GM19468 (cell line): ENCODE results near the gene CALML3.

Source experiments
- ATAC-seq: cut with Tn5 transposase; IDR thresholded peaks from one replicate; pipeline ENCODE4 v1.9.1; 2021; ENCODE audit warnings: mild to moderate bottlenecking, moderate library complexity, moderate number of reproducible peaks; ENCODE audit not compliant: unreplicated experiment; ENCODE audit errors: extremely low read depth

Gene CALML3

DNA sequence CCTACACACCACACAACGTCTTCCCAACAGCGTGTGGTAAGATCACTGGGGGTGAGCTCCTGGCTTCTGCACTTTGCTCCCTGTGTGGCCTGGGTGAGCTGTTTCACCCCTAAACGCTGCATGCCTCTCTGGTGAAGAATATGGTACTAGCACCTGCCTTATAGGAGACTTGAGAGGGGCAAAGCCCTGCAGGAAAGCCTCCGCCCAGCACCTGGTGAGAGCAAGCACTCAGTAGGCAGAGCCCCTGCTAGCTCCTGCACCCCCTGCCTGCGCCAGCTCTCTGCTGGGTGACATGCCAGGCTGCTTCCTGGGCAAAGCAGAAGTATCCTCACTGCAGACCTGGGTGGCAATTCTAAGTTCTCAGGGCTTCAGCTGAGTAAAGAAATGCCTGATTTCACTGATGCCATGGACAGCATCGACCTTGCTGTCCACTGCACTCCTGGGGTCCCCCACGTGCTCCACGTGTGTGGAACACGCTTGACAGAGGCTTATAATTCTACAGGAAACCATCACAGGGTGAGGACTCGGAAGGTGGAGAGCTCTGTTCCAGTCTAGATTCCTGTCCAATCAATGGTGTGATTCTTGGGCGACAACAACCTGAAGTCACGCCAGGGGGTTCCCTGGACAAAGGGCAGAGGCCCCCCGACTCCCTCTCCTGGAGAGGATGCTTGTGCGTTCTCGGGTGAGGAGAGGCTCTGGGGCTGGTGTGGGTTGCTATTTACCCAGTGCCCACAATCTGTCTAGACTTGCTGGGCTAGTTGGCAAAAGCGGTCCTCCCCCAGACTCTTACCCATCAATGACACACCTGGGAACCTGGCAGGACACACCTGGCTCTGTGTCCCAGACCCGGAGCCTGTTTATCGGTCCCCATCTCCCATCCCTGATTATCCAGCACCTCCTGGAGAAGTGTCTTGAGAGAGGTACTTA lies 20.4 kb upstream of the CALML3 start:
- ATAC-seq, result no peak

DNA sequence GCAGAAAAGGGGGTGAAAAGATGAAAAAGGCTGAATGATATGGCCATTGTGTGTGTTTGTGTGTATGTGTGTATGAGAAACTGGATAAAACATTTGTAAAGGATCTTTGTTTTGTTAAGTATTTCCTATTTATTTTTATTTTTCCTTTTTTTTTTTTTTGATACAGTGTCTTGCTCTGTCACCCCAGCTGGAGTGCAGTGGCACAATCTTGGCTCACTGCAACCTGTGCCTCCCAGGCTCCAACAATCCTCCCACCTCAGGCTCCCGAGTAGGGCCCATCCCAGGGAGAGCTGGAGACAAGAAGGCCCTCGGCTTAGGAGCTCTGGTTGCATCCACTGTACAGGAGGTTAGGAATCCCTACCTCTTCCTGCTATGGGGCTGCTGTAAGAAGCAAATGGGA lies 18.5 kb upstream of the CALML3 start:
- ATAC-seq, result no peak

DNA sequence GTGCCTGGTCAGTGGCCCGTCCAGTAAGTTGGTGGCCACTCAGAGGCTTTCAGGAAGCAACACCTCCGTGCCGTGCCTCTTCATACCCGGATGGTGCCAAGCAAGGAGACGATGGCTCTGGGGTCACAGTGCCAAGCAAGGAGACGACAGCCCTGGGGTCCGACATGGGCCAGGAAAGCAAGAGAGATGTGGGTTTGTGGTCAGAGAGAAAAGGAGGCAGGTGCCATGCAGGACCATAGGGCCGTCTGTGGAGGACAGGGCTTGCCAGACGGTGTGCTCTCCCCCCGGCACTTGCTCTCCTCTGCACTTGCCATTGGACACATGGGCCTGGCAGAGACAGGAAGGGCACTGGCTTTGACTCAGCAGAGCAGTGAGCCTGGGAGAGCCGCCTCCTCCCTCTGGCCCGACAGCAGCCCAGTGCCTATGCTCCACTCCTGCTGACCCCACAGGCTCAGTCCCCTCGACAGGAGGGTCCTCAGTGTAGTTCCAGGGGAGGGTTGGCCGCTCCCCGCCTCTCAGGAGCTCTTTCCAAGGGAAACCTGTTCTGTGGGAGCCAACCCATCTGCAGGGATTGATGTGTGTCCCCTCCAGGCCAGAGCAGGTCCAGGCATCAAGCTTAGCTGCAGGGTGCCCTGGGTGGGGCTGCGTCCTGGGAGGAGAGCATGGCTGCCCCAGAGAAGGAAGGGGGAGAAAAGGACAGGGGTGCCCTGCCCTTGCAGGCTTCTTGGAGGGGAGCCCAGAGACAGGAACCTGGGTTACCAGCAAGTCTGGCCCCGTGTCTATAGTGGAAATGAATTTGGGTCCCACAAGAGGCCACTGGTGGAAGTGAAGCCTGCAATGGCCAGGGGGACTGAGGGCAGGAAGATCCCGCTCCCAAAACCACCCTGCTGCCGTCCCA lies 17.8 kb upstream of the CALML3 start:
- no peak for ATAC-seq

GRCh38 chr10:5507649-5508131 lies 17.1 kb upstream of the CALML3 start:
- ATAC-seq, result no peak

- no peak for ATAC-seq
Observed at GRCh38 chr10:5508161-5508604, 16.6 kb upstream of the CALML3 start.

DNA sequence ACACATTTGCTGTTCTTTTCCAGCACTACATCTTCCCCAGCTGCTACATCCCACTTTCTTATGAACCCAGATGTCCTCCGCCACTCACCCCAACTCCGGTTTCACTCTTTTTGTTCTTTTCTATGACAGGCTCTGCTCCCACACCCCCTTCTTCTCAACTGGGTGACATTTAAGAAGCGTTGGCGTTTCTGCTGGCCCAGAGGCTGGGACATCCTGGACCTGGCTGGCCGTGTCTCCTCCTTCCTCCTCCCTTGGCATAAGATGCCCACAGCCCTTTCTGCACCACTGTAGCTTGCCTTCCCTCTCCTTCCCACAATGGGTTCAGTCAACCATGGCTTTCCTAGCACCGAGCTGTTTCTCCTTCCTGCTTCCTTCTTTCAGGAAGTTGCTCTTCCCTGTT lies 16.0 kb upstream of the CALML3 start:
- no peak for ATAC-seq

GRCh38 chr10:5509236-5509635 lies 15.5 kb upstream of the CALML3 start:
- ATAC-seq, result no peak

GRCh38 chr10:5509691-5510090 lies 15.1 kb upstream of the CALML3 start:
- ATAC-seq, result no peak

GRCh38 chr10:5510281-5511072 lies 14.3 kb upstream of the CALML3 start:
- ATAC-seq, result no peak

DNA sequence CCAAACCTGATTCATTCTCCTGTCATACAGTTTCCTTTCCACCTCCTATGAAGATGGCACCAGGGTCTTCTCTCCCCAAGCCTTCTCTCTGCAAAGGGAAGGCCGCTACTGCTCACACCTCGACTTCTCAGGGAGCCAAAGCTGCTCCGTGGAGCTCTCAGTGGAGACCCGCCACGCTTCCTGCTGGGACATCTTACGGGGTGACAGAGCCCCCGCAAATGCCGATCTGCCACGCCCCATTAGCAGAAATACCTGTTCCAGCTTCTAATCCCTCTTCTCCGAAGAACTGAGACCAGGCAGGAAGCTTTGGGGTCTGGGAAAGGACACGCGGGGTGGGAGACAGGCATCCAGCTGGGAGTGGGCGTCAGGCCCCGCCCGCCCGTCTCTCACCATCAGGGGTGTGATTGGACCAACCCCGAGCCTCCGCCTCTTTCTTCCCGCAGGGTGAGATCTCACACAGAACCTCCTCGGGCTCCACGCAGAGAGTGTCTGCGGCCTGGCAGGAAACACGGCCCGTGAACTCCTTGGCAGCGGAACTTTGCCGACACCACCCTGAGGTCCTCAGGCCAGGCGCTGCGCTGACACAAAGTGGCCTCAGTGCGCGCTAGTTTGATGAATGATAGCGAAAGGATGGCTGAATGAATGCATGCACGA lies 13.4 kb upstream of the CALML3 start:
- no peak for ATAC-seq

DNA sequence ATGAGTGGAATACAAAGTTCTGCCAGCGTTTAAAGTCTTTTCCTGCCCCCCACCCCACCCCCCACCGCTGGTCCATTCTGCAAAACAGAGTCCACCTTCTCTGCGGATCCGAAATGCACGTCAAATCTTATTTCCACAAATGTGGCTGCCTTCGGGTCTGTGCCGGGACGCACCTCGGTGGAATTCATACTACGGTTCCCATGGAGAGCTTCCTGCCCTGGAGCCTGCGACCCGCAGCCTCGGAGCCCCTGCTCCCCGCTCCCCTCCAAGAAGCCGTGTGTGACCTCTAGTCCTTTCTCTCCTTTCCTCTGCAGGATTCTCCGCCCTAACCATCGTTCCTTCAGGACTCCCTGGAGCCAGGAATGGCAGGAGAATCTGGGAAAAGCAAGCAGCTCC lies 12.9 kb upstream of the CALML3 start:
- ATAC-seq, result no peak

DNA sequence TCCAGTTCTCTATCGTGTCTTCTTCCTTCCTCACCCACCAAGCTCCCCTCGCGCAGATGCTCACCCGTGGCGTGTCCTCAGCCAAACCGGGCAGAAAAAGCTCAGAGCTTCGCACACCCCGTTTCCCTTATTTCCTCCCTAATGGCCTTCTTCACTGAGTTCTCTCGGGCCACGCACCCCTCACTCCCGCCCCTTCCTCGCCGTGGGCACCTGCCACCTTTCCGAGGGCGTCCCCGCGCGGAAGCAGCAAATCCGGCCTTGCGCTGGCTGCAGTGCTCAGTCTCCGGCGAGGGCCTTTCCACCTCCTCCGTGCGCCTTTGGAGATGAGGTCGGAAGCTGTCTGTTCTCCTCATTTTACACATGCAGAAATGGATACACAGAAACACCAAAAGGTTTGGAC lies 12.4 kb upstream of the CALML3 start:
- no peak for ATAC-seq

GRCh38 chr10:5512881-5513612 lies 11.7 kb upstream of the CALML3 start:
- ATAC-seq, result no peak

DNA sequence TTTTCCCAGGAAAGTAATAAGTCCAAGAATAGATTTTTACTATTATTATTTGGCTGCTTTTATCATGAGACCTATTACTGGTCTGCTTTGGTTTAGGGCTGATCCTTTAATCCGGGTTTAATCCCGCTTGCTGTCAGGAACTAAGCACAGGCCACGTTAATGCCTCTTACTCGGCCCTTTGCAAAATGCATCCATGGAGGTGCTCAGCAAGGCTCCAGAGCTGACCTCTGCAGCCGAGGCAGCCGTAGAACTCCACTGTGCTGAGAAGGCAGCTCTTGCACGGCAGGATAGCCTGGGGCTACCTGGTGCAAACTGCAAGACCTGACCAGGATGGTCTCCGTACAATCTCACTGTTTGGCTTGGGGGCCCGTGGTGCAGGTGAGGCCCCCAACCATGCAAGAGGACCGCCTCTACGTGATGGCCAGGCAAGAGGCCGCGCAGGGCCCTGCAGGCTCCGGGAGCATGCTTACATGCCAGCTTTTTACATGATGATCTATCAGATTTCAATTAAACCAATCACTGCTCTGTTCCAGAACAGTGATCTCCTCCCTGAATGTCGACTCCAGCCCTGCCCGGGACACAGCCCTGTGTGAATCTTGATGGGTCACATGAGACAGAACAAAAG lies 10.4 kb upstream of the CALML3 start:
- ATAC-seq, result no peak

GRCh38 chr10:5515948-5516761 lies 8.6 kb upstream of the CALML3 start:
- ATAC-seq, result no peak

- no peak for ATAC-seq
Observed at GRCh38 chr10:5517546-5517945, 7.2 kb upstream of the CALML3 start.

- ATAC-seq, result no peak
Observed at GRCh38 chr10:5518143-5518542, 6.6 kb upstream of the CALML3 start.

DNA sequence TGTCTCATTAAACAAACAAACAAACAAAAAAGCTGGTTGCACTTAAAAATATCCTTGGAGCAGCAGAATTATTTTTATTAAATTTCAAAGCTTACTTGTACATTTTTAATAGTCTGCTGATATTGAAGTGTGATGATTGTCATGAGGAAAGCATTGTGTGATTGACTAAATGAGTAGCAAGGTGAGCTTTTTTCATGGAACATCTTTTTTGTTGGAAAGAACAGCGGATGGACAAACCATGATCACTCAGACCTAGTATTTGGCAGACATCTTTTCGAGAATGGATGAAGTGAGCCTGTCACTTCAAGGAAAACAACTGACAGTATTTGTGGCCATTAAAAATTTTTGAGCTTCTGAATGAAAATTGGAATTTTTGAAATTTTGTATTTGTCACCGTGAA lies 5.7 kb upstream of the CALML3 start:
- no peak for ATAC-seq
